SK-N-SH treated with all-trans-retinoic acid at 6 μM for 48 hours (cell line): Measurements from ENCODE around the gene TAMALIN.

Experiments
- ATAC-seq: fragments of 200-7000 bp; cut with Tn5 transposase; 3 replicates; pipeline ENCODE4 v1.9.1; 2020; ENCODE audit warnings: mild to moderate bottlenecking, moderate library complexity
- ARNTL ChIP-seq: fragments of 450-650 bp; formaldehyde crosslinking; IDR thresholded peaks from 2 replicates; pipeline ENCODE4 v1.5.0; 2020; ENCODE audit warnings: low read depth, mild to moderate bottlenecking, moderate library complexity, borderline replicate concordance
- BACH2 ChIP-seq: fragments of 250-450 bp; sonication (Bioruptor Pico); IDR thresholded peaks from 2 replicates; pipeline ENCODE4 v1.9.0; 2021; ENCODE audit warnings: mild to moderate bottlenecking, borderline replicate concordance
- CREB5 ChIP-seq: fragments of 250-450 bp; sonication (Bioruptor Pico); IDR thresholded peaks from 2 replicates; pipeline ENCODE4 v1.5.1; 2020; ENCODE audit warnings: low read depth, mild to moderate bottlenecking, moderate library complexity
- ESRRG ChIP-seq: fragments of 250-450 bp; sonication (Bioruptor Pico); IDR thresholded peaks from 2 replicates; pipeline ENCODE4 v1.6.1; 2021; ENCODE audit warnings: mild to moderate bottlenecking
- GLIS3 ChIP-seq: fragments of 250-450 bp; sonication (Bioruptor Pico); IDR thresholded peaks from 2 replicates; pipeline ENCODE4 v1.5.0; 2020; ENCODE audit warnings: mild to moderate bottlenecking, moderate library complexity
- OSR1 ChIP-seq: fragments of 250-450 bp; sonication (Bioruptor Pico); IDR thresholded peaks from 2 replicates; pipeline ENCODE4 v1.8.0; 2022; ENCODE audit warnings: moderate library complexity, mild to moderate bottlenecking, inconsistent platforms
- PATZ1 ChIP-seq: fragments of 250-450 bp; sonication (Bioruptor Pico); IDR thresholded peaks from 2 replicates; pipeline ENCODE4 v1.8.0; 2020; ENCODE audit warnings: mild to moderate bottlenecking, moderate library complexity, borderline replicate concordance
- PPARA ChIP-seq: fragments of 250-450 bp; sonication (Bioruptor Pico); IDR thresholded peaks from 2 replicates; pipeline ENCODE4 v1.5.0; 2020; ENCODE audit warnings: mild to moderate bottlenecking, borderline replicate concordance
- RARB ChIP-seq: fragments of 250-450 bp; sonication (Bioruptor Pico); IDR thresholded peaks from 2 replicates; pipeline ENCODE4 v1.8.0; 2021; ENCODE audit warnings: mild to moderate bottlenecking, moderate library complexity
- SNAI2 ChIP-seq: fragments of 250-450 bp; sonication (Bioruptor Pico); IDR thresholded peaks from 2 replicates; pipeline ENCODE4 v1.5.0; 2020; ENCODE audit warnings: mild to moderate bottlenecking, moderate library complexity
- TOX ChIP-seq: fragments of 250-450 bp; sonication (Bioruptor Pico); IDR thresholded peaks from 2 replicates; pipeline ENCODE4 v1.8.0; 2021; ENCODE audit warnings: mild to moderate bottlenecking, moderate library complexity, borderline replicate concordance
- ZC3H10 ChIP-seq: fragments of 250-450 bp; sonication (Bioruptor Pico); IDR thresholded peaks from 2 replicates; pipeline ENCODE4 v1.5.1; 2021; ENCODE audit warnings: mild to moderate bottlenecking, moderate library complexity
- ZFP3 ChIP-seq: fragments of 250-450 bp; sonication (Bioruptor Pico); IDR thresholded peaks from 2 replicates; pipeline ENCODE4 v1.5.0; 2020; ENCODE audit warnings: mild to moderate bottlenecking, moderate library complexity
- ZFP30 ChIP-seq: fragments of 450-650 bp; formaldehyde crosslinking; IDR thresholded peaks from 2 replicates; pipeline ENCODE4 v1.5.0; 2022; ENCODE audit warnings: mild to moderate bottlenecking, moderate library complexity
- ZNF565 ChIP-seq: fragments of 450-650 bp; formaldehyde crosslinking; conservative IDR thresholded peaks from 2 replicates; pipeline ENCODE4 v1.5.0; 2020; ENCODE audit warnings: low read depth, mild to moderate bottlenecking, moderate library complexity
- ZNF8 ChIP-seq: fragments of 450-650 bp; formaldehyde crosslinking; IDR thresholded peaks from 2 replicates; pipeline ENCODE4 v1.5.0; 2020; ENCODE audit warnings: mild to moderate bottlenecking, moderate library complexity
- TF ChIP-seq, protein P1 (sequence below): fragments of 250-450 bp; sonication (Bioruptor Pico); IDR thresholded peaks from 2 replicates; pipeline ENCODE4 v1.5.0; 2020; ENCODE audit warnings: mild to moderate bottlenecking, moderate library complexity
- TF ChIP-seq, protein P2 (sequence below): fragments of 250-450 bp; sonication (Bioruptor Pico); IDR thresholded peaks from 2 replicates; pipeline ENCODE4 v1.5.1; 2021; ENCODE audit warnings: mild to moderate bottlenecking, moderate library complexity

The TAMALIN gene

DNA sequence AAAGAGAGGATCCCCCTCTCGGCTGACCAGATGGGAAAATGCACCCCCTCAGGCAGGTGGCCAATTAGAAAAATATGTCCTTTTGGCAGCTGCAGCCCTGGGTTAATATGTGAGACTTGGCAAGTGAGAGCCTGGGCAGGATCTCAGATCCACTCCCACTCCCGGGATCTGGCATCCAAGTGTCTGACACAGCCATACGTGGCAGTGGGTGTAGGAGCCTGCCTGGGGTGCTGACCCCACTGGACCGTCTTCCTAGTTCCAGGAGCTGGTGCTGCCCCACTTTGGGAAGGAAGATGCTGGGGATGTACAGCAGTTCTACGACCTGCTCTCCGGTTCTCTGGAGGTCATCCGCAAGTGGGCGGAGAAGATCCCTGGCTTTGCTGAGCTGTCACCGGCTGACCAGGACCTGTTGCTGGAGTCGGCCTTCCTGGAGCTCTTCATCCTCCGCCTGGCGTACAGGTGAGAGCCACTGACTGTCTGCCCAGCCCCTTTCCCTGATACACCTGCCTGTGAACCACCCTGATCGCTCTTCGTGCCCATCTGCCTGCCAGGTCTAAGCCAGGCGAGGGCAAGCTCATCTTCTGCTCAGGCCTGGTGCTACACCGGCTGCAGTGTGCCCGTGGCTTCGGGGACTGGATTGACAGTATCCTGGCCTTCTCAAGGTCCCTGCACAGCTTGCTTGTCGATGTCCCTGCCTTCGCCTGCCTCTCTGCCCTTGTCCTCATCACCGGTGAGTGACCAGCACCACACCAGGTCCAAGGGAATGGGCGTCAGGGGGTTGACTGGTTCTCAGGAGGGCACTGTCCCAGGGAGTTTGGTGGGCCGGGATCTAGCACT, 50.3 kb downstream of the TAMALIN start (continued):
- no peak for TF ChIP-seq ZFP30
- TF ChIP-seq ARNTL (CRISPR knock-in tag), result no peak
- no peak for TF ChIP-seq TOX
- TF ChIP-seq, protein P1, sequence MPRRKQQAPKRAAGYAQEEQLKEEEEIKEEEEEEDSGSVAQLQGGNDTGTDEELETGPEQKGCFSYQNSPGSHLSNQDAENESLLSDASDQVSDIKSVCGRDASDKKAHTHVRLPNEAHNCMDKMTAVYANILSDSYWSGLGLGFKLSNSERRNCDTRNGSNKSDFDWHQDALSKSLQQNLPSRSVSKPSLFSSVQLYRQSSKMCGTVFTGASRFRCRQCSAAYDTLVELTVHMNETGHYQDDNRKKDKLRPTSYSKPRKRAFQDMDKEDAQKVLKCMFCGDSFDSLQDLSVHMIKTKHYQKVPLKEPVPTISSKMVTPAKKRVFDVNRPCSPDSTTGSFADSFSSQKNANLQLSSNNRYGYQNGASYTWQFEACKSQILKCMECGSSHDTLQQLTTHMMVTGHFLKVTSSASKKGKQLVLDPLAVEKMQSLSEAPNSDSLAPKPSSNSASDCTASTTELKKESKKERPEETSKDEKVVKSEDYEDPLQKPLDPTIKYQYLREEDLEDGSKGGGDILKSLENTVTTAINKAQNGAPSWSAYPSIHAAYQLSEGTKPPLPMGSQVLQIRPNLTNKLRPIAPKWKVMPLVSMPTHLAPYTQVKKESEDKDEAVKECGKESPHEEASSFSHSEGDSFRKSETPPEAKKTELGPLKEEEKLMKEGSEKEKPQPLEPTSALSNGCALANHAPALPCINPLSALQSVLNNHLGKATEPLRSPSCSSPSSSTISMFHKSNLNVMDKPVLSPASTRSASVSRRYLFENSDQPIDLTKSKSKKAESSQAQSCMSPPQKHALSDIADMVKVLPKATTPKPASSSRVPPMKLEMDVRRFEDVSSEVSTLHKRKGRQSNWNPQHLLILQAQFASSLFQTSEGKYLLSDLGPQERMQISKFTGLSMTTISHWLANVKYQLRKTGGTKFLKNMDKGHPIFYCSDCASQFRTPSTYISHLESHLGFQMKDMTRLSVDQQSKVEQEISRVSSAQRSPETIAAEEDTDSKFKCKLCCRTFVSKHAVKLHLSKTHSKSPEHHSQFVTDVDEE (CRISPR knock-in tag), result no peak
- no peak for TF ChIP-seq OSR1 (CRISPR knock-in tag)

DNA sequence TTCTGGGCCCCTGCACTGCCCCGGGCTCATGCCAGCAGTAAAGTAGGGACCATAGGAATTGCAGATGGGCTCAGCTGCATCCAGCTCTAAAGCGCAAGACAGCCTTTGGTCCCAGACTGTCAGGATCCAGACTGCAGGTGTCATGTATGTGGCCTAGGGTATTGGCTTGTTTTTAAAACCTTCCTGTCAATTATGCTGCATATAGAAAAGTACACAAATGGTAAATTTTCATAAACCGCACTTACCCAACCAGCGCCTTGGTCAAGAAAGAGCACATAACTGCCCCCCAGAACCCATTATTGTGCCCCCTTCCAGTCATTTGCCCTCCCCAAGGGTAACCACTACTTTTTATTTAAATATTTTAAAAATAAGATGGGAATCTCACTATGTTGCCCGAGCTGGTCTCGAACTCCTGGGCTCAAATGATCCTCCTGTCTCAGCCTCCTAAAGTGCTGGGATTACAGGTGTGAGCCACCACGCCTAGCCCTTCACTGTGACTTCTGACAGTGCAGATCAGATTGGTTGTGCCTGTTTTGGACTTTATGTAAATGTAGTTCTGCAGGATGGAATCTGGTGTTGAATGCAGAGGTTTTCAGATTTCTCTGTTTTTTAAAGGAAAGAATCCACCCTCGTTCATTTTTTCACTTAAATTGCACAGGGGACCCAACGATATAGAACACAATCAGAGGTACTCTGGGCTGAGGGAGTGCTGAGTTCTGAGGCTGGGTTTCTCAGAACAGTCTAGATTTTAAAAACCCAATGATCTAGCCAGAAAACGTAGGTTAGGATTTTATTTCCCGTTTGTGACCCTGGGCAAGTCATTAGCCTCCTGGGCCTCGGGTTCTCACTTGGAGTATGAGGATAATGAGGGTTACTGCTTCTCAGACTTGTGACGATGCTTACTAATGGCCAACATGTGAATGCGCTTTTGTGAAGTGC, 51.2 kb downstream of the TAMALIN start:
- TF ChIP-seq PPARA, result no peak
- TF ChIP-seq GLIS3, result no peak
- no peak for TF ChIP-seq OSR1 (CRISPR knock-in tag)
- TF ChIP-seq ZNF8 (CRISPR knock-in tag), result no peak
- no peak for TF ChIP-seq RARB
- TF ChIP-seq CREB5, result no peak
- TF ChIP-seq, protein P2, sequence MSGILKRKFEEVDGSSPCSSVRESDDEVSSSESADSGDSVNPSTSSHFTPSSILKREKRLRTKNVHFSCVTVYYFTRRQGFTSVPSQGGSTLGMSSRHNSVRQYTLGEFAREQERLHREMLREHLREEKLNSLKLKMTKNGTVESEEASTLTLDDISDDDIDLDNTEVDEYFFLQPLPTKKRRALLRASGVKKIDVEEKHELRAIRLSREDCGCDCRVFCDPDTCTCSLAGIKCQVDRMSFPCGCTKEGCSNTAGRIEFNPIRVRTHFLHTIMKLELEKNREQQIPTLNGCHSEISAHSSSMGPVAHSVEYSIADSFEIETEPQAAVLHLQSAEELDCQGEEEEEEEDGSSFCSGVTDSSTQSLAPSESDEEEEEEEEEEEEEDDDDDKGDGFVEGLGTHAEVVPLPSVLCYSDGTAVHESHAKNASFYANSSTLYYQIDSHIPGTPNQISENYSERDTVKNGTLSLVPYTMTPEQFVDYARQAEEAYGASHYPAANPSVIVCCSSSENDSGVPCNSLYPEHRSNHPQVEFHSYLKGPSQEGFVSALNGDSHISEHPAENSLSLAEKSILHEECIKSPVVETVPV (CRISPR knock-in tag), result no peak; the same call in 1 of the 2 replicates
- no peak for TF ChIP-seq SNAI2 (CRISPR knock-in tag)
- no peak for TF ChIP-seq ESRRG
- TF ChIP-seq ZC3H10 (CRISPR knock-in tag), result no peak
- no peak for TF ChIP-seq TOX
- TF ChIP-seq ZNF565, result no peak
- no peak for TF ChIP-seq PATZ1

GRCh38 chr12:52058631-52059361, 52.0 kb downstream of the TAMALIN start:
- ATAC-seq, result no peak

More for the DNA sequence above, 51.2 kb downstream of the TAMALIN start:
- ATAC-seq, result no peak

More at GRCh38 chr12:52058631-52059361, 52.0 kb downstream of the TAMALIN start:
- no peak for TF ChIP-seq ZFP3 (CRISPR knock-in tag)
- TF ChIP-seq OSR1 (CRISPR knock-in tag), result no peak
- no peak for TF ChIP-seq BACH2
- no peak for TF ChIP-seq ESRRG
- no peak for TF ChIP-seq ZFP30
- TF ChIP-seq SNAI2 (CRISPR knock-in tag), result no peak
